ENCODE results near the gene ZYG11B.

DNA sequence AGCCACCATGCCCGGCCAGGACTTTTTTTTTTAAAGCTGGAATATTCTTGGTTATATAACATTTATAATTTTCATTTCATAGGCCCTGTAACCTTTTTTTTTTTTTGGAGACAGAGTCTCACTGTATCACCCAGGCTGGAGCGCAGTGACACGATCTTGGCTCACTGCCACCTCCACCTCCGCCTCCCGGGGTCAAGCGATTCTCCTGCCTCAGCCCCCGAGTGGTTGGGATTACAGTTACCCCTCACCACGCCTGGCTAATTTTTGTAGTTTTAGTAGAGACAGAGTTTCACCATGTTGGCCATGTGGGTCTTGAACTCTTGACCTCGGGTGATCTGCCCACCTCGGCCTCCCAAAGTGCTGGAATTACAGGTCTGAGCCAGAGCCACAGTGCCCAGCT, 12.6 kb downstream of the ZYG11B start:
- TF ChIP-seq EZH2 (IDR thresholded peaks at IDR 0.05; ENCODE audit: borderline replicate concordance, low read depth, low read length, severe bottlenecking) = no peak
- TF ChIP-seq, protein P1, sequence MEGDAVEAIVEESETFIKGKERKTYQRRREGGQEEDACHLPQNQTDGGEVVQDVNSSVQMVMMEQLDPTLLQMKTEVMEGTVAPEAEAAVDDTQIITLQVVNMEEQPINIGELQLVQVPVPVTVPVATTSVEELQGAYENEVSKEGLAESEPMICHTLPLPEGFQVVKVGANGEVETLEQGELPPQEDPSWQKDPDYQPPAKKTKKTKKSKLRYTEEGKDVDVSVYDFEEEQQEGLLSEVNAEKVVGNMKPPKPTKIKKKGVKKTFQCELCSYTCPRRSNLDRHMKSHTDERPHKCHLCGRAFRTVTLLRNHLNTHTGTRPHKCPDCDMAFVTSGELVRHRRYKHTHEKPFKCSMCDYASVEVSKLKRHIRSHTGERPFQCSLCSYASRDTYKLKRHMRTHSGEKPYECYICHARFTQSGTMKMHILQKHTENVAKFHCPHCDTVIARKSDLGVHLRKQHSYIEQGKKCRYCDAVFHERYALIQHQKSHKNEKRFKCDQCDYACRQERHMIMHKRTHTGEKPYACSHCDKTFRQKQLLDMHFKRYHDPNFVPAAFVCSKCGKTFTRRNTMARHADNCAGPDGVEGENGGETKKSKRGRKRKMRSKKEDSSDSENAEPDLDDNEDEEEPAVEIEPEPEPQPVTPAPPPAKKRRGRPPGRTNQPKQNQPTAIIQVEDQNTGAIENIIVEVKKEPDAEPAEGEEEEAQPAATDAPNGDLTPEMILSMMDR (IDR thresholded peaks at IDR 0.05; ENCODE audit: borderline replicate concordance, extremely low read depth, low read length, poor library complexity, severe bottlenecking) = no peak

Data from DND-41 (cell line).